ENCODE results near the gene MX1. TPM values are rescaled to one million over a fixed set of nuclear protein-coding genes. Genes with fewer than 3 reads are reported as not detected.

Gene MX1
- total RNA-seq, 1 experiment from 2014 or later, result 2.0 TPM

- no peak overlapping the region for H2AFZ ChIP-seq (ENCODE audit: low read depth, low read length, poor library complexity, severe bottlenecking)
- H3K36me3 ChIP-seq (ENCODE audit: control insufficient read depth in 1 of 2, insufficient read depth in 2 of 2, low read length in 2 of 2), result no peaks in the 10 kb centered on the region
- H3K9me3 ChIP-seq (ENCODE audit: control insufficient read depth in 1 of 2, insufficient read depth in 1 of 2, low read depth in 1 of 2, low read length in 2 of 2), result no peaks in the 10 kb centered on the region
- no peaks in the 10 kb centered on the region for H3K4me1 ChIP-seq (ENCODE audit: control insufficient read depth in 1 of 2, insufficient read depth in 2 of 2, low read length in 2 of 2)
- no peaks in the 10 kb centered on the region for H3K79me2 ChIP-seq (ENCODE audit: insufficient read depth, low read length)
- intact Hi-C loops (cut with micrococcal nuclease), result no loop called here
- no peaks in the 10 kb centered on the region for H4K20me1 ChIP-seq (ENCODE audit: insufficient read depth)
- BruUV-seq (replicated peaks), result no TSS peak
- H3K9me2 ChIP-seq (ENCODE audit: insufficient read depth), result no peaks in the 10 kb centered on the region
- no peaks in the 10 kb centered on the region for H3K27me3 ChIP-seq (ENCODE audit: insufficient read depth, low read length)
- no peak overlapping the region for H3K4me3 ChIP-seq (replicated peaks in 1 of 2; ENCODE audit: low read depth in 1 of 2, low read length in 2 of 2)
- no peak overlapping the region for H3K27ac ChIP-seq (ENCODE audit: low read depth, low read length)
- no peak overlapping the region for H3K9ac ChIP-seq (ENCODE audit: low read length)
- DNase-seq (ENCODE audit: low read depth, low spot score) (no peak), ATAC-seq (no peak)
- TF ChIP-seq TCF7L2 (IDR thresholded peaks at IDR 0.05; ENCODE audit: borderline replicate concordance, extremely low read depth, insufficient read depth, insufficient read length) (no peak), JUND (IDR thresholded peaks at IDR 0.05) (no peak), POLR2AphosphoS5 (IDR thresholded peaks at IDR 0.05; ENCODE audit: low read depth, low read length) (no peak)
- CTCF ChIA-PET, result no interaction called here
- POLR2A ChIA-PET, result no interaction called here
- H3K4me2 ChIP-seq (ENCODE audit: low read length), result no peak overlapping the region
- RAD21 ChIA-PET (ENCODE audit: low non-redundant PET in 1 of 2, low total read pairs in 2 of 2, uncharacterized antibody in 2 of 2, unreplicated experiment in 2 of 2), result no interaction called here
These were observed 26.0 kb downstream of the MX1 start for GRCh38 chr21:41451753-41452676.

- Histone ChIP-seq H3K9me2 (ENCODE audit: insufficient read depth) (no peaks in the 10 kb centered on the region), H3K4me1 (ENCODE audit: control insufficient read depth in 1 of 2, insufficient read depth in 2 of 2, low read length in 2 of 2) (no peaks in the 10 kb centered on the region), H3K79me2 (ENCODE audit: insufficient read depth, low read length) (no peaks in the 10 kb centered on the region), H3K4me2 (ENCODE audit: low read length) (no peak overlapping the region), H3K4me3 (replicated peaks in 1 of 2; ENCODE audit: low read depth in 1 of 2, low read length in 2 of 2) (no peak overlapping the region), H3K27ac (ENCODE audit: low read depth, low read length) (no peak overlapping the region), H3K9me3 (ENCODE audit: control insufficient read depth in 1 of 2, insufficient read depth in 1 of 2, low read depth in 1 of 2, low read length in 2 of 2) (no peaks in the 10 kb centered on the region), H2AFZ (ENCODE audit: low read depth, low read length, poor library complexity, severe bottlenecking) (no peak overlapping the region), H3K9ac (ENCODE audit: low read length) (no peak overlapping the region), H3K36me3 (ENCODE audit: control insufficient read depth in 1 of 2, insufficient read depth in 2 of 2, low read length in 2 of 2) (no peaks in the 10 kb centered on the region), H4K20me1 (ENCODE audit: insufficient read depth) (no peaks in the 10 kb centered on the region), H3K27me3 (ENCODE audit: insufficient read depth, low read length) (no peaks in the 10 kb centered on the region)
- no TSS peak for BruUV-seq (replicated peaks)
- RAD21 ChIA-PET (ENCODE audit: low non-redundant PET in 1 of 2, low total read pairs in 2 of 2, uncharacterized antibody in 2 of 2, unreplicated experiment in 2 of 2), result no interaction called here
- POLR2A ChIA-PET, result no interaction called here
- DNase-seq (ENCODE audit: low read depth, low spot score) (no peak), ATAC-seq (no peak)
- intact Hi-C loops (cut with micrococcal nuclease), result no loop called here
- no peak for TF ChIP-seq TCF7L2 (IDR thresholded peaks at IDR 0.05; ENCODE audit: borderline replicate concordance, extremely low read depth, insufficient read depth, insufficient read length)
- no peak for TF ChIP-seq CEBPB (IDR thresholded peaks at IDR 0.05; ENCODE audit: low read depth)
- no peak for TF ChIP-seq ZFX (IDR thresholded peaks at IDR 0.05)
- TF ChIP-seq ATF3 (IDR thresholded peaks at IDR 0.05), result no peak
- TF ChIP-seq REST (IDR thresholded peaks at IDR 0.05; ENCODE audit: low read depth), result no peak
- no peak for TF ChIP-seq CTCF (IDR thresholded peaks at IDR 0.05 in 2 of 3, conservative IDR thresholded peaks at IDR 0.05 in 1 of 3; ENCODE audit: borderline replicate concordance in 1 of 3, insufficient read depth in 1 of 3, low read depth in 2 of 3, low read length in 2 of 3)
- TF ChIP-seq FOSL1 (IDR thresholded peaks at IDR 0.05; ENCODE audit: low read depth), result no peak
- CTCF ChIA-PET, result no interaction called here
These were observed 27.2 kb downstream of the MX1 start for GRCh38 chr21:41453198-41453597.
